Stimulated activated CD4-positive, alpha-beta T cell treated with anti-CD3 and anti-CD28 coated beads, Interleukin-4, amount 100 ng/mL, for 48 hours (primary cell): ENCODE results near the gene ADAMTS19.

Experiments used
- DNase-seq, 2 donors: peaks; one replicate each; pipeline ENCODE4 v3.0.0-alpha.2; 2020; ENCODE audit warnings: low read depth in 2 of 2

Gene ADAMTS19

DNA sequence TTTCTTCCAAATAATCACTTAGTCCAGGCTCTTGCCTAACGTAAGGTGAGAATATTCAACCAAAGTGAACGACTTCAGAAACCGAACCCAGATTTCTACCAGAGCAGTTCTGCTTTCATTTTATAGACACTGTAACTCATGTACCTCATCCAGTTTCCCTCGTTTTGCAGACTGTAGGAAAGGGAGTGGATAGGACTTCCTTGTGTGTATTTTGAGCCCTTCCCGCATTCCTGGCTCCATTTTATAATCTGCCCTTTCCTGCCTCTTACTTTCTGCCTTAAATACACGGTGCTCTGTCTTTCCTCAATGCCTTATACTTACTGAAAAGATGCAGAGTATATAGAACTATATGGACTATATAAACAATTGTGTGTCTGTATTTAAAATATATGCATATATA is 308.6 kb downstream of the ADAMTS19 start:
- no peak for DNase-seq

DNA sequence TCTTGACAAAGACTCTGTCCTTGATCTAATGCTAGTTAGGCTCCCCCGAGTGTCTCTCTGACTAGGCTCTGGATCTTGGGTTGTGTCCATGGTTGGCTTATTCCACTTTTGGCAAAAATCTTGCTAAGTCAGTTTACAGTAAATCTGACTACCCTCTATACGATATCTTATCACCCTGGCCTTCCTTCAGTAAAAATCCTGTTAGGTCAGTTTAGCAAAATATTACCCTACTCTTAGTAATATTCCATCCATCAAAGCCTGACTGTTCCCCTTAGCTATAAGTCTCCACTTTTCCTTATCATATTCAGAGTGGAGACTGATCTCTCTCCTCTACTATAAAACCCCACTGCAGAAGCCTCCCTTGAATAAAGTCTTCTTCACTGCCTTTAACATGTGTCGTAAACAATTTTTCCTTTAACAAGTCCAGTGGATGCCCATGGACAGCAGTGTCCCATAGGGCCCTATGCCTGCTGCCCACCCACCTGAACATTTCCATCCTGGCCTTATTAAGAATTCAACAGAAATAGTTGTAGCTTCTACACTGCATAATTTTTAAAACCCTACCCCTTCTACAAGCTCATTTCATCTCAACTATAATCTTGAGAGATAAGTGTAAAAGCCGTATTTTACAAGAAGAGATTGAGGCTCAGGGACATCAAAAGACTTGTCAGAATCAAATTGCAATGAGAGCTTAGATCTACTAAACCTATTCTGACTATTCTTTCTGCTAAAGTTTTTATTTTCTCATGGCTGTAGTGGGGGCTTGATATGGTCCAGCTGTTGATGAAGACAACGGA is 310.1 kb downstream of the ADAMTS19 start:
- DNase-seq = no peak

GRCh38 chr5:129771058-129771838 is 311.1 kb downstream of the ADAMTS19 start:
- peak; percentile 18 to 22 for DNase-seq

DNA sequence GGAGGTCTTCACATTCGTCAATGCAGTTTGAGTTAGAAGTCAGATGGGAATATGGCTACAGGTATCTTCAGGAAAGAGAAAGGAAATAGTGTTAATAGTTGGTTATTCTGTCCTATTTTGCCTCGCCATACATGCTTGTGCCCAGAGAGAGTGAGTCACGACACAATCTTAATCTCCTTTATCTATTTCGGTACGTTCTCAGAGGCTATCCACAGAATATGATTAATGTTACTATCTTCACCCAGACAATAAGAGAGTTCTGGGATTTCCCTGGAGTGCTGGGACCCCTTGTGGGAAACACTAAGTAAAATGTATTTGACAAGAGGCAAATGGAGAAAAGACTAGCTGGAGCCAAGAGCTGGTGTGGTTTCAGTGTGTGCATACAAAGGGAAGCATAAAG is 313.3 kb downstream of the ADAMTS19 start:
- DNase-seq = no peak

DNA sequence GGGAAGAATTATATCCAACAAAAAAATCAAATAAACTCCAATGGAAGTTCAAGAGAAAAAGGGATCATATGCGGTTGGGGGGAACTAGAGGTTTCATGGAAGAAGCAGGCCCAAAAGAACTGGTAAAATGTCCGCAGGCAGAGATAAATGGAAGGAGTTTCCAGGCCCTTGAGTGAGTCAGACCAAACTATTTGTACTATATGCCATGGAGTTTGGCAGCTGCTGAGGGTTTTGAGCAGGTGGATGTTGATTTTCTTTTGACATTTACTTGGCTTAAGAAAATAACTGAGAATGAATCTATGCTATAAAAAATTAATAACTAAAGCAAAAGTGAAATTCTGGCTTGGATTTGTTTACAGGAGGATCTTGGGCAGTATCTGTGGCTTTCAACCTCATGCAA is 321.5 kb downstream of the ADAMTS19 start:
- DNase-seq = no peak
